Lower leg skin (tissue), 4 donors: Measurements from ENCODE around the gene MCMBP. TPM values are rescaled to one million over a fixed set of nuclear protein-coding genes. Genes with fewer than 3 reads are reported as not detected.

ENCODE experiments used
- DNase-seq, 2 donors: peaks; one replicate each; pipeline ENCODE4 v3.0.0-alpha.2; 2019; ENCODE audit warnings: low spot score in 2 of 2
- H3K4me3 ChIP-seq: fragments of 200-600 bp; sonication (generic); 2 replicates; pipeline ENCODE4 v1.5.1; 2017; ENCODE audit warnings: mild to moderate bottlenecking, low read depth; ENCODE audit not compliant: poor library complexity, severe bottlenecking
- POLR2A ChIP-seq, 2 donors: fragments of 450-650 bp; IDR thresholded peaks; one replicate each; pipeline ENCODE4 v1.6.1; 2016 to 2017; ENCODE audit warnings: antibody characterized with exemption in 2 of 2, mild to moderate bottlenecking in 1 of 2, moderate library complexity in 1 of 2
- WGBS, 2 donors: methylation state at CpG; one replicate each; pipeline ENCODE4 v1.1.5; 2018; 5-methylcytosine and 5-hydroxymethylcytosine counted together
- intact Hi-C: fragments of 100-400 bp; cut with DNase I; formaldehyde crosslinking; loops from one replicate; pipeline ENCODE4 v1.15.0; 2023; ENCODE audit warnings: low total_unique reads
- total RNA-seq, 4 donors: library from RNA; depleted of rRNA; stranded (reverse); fragments of >200 nt; gene quantifications; one replicate each; pipeline ENCODE4 v1.1.0, GENCODE V29; 2016
- TF ChIP-seq, protein P1 (sequence below), 3 donors: fragments of 450-650 bp; IDR thresholded peaks; one replicate each; pipeline ENCODE4 v1.5.1; 2016; ENCODE audit warnings: antibody characterized with exemption in 3 of 3, mild to moderate bottlenecking in 3 of 3, moderate library complexity in 2 of 3

MCMBP gene
- total RNA-seq, 4 donors from 2014 or later: 48.6 to 62.5 (median 52.0) TPM

DNA sequence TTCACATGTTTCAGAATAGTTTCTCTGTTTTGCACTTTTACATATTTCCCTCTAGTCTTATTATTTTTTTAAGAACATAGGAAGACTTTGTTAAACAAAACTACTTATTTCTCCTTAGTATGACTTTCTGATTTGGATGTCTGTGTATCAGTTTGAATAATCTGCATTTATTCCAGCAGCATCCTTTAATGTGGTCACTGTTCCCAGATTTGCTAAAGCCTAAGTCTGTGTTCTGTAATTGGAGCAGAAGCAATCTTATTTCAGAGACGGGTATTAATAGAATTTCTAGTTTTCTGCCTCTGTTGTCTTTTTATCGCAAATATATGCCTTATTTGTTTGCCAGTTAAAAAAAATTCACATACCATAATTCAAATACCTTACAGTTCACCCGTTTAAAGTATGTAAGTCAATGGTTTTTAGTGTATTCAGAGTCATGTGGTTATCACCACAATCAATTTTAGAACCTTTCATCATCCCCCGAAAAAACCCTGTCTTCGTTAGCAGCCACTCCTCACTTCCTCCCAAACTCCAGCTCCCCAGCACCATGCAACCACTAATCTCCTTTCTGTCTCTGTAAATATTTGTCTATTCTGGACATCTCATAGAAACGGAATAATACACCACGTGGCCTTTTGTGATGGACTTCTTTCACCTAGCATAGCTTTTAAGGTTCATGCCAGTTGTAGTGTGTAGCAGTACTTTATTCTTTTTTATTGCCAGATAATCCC lies 88.1 kb downstream of the MCMBP start:
- intact Hi-C loops: no loop called here
- DNase-seq: no peak
- 75 to 80% methylated on average over 7 of the region's 7 CpGs for WGBS, 2 donors
- no peak overlapping the region for H3K4me3 ChIP-seq
- no peak for TF ChIP-seq POLR2A (IDR thresholded peaks at IDR 0.05)
- TF ChIP-seq, protein P1, sequence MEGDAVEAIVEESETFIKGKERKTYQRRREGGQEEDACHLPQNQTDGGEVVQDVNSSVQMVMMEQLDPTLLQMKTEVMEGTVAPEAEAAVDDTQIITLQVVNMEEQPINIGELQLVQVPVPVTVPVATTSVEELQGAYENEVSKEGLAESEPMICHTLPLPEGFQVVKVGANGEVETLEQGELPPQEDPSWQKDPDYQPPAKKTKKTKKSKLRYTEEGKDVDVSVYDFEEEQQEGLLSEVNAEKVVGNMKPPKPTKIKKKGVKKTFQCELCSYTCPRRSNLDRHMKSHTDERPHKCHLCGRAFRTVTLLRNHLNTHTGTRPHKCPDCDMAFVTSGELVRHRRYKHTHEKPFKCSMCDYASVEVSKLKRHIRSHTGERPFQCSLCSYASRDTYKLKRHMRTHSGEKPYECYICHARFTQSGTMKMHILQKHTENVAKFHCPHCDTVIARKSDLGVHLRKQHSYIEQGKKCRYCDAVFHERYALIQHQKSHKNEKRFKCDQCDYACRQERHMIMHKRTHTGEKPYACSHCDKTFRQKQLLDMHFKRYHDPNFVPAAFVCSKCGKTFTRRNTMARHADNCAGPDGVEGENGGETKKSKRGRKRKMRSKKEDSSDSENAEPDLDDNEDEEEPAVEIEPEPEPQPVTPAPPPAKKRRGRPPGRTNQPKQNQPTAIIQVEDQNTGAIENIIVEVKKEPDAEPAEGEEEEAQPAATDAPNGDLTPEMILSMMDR (IDR thresholded peaks at IDR 0.05): no peak

DNA sequence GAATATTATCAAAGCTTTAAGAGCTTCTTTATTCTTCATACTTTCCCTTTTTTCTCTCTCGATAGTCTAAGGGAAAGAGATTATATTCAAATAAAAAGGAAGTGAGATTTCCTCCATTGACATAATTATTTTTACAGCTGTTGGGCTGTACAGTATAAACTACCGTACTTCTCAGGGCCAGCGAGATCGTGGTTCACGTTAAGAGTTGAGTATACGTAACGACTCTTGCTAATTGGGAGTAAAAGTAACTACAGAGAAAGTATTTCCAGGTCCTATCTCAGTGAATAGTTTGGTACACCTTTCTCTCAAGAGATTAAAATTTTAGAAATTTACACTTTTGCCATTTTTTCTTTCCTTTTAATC lies 89.0 kb downstream of the MCMBP start:
- no peak for DNase-seq
- intact Hi-C loops: no loop called here
- TF ChIP-seq POLR2A (IDR thresholded peaks at IDR 0.05): no peak
- TF ChIP-seq, protein P1 (IDR thresholded peaks at IDR 0.05): no peak
- WGBS, 2 donors: 75% methylated on average over 7 of the region's 7 CpGs
- H3K4me3 ChIP-seq: no peak overlapping the region

DNA sequence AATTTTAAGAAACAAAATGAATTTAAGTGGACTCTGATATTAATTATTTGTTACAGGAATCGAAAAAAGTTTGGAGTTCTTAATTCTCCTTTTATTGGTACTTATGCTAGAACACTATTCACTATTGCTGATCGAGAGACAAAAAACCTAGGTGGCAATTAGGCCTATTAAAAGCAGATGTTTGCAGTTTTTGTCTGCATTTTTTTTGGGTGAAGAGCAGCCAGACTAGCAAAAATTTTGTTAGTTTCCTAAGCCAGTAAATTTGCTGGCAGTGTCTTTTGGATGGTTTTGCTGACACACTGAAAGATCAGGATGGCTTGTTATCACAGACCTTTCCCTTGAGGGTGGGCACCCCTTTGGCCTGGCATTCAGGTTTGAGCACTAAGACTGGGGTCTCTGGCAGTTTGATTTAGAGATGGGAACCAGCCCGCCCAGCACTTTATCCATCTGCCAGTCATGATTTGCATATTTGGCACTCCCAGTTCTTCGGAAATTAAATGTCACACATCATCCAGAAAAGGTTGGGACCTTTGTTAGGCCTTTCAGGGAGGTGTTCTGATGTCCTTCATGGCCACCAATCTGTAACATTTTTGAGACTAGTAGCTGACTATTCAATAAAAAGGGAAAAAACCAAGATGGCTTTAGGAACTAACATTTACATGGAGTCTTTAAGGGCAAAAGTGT lies 89.5 kb downstream of the MCMBP start:
- TF ChIP-seq, protein P1 (IDR thresholded peaks at IDR 0.05): no peak
- no peak for TF ChIP-seq POLR2A (IDR thresholded peaks at IDR 0.05)
- no peak overlapping the region for H3K4me3 ChIP-seq
- DNase-seq: no peak
- intact Hi-C loops: no loop called here
- WGBS, 2 donors: 75% methylated on average over 4 of the region's 4 CpGs

DNA sequence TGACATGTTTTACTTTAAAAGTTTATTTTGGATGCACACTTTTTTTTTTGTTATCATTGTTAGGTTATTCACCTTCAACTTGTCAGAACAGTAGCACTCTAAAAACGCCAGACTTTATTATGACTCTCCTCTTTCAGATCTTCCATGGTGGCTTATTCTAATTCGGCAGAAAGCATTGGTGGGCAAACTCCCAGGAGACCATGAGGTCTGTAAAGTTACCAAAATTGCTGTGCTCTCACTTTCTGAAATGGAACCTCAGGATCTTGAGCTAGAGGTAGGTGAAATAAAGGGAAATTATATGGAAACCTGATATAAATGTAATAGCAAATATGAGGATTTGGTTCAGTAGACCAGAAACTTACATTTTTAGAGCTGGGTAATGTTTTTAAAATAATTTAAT lies 91.1 kb downstream of the MCMBP start:
- 89% methylated on average over 2 of the region's 2 CpGs for WGBS, 2 donors
- DNase-seq: no peak
- H3K4me3 ChIP-seq: no peak overlapping the region
- TF ChIP-seq POLR2A (IDR thresholded peaks at IDR 0.05): no peak
- TF ChIP-seq, protein P1 (IDR thresholded peaks at IDR 0.05): no peak
- intact Hi-C loops: no loop called here

DNA sequence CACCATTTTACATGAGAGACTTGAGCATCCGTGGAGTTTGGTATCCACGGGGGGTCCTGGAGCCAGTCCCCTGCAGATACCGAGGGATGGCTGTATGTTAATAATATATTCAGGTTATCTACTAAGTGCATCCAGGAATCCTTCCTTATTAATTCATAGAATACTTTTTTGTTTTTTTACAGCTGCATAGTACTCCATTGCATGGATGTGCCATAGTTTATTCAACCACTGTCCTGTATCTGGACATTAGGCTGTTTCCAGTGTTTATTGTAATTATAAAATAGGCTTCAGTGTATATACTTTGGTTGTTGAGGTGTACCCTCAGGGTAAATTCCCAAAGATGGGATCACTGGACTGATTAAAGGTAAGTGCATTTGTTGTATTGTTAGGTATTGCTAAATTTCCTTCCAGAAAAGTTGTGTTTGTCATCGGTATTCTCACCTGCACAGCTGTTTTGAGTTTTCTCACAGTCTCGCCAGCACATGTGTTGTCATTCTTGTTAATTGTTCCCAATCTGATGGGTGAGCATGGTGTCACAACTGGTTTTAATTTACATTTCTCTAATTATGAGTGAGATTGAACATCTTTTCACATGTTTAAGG lies 91.7 kb downstream of the MCMBP start:
- 90 to 93% methylated on average over 5 of the region's 5 CpGs for WGBS, 2 donors
- DNase-seq: no peak
- TF ChIP-seq POLR2A (IDR thresholded peaks at IDR 0.05): no peak
- TF ChIP-seq, protein P1 (IDR thresholded peaks at IDR 0.05): no peak
- intact Hi-C loops: no loop called here
- H3K4me3 ChIP-seq: no peak overlapping the region

Other genes starting within 250 kb of the MCMBP start
- gene BAG3, start 221.5 kb downstream of the MCMBP start, total RNA-seq: 10 to 100 TPM; 55.5 to 87.8 (median 77.9) TPM
- gene INPP5F, start 146.8 kb downstream of the MCMBP start, total RNA-seq: 10 to 100 TPM; 13.8 to 17.1 (median 15.0) TPM
- 10 to 100 TPM; 19.7 to 41.1 (median 22.9) TPM for gene SEC23IP, start 19.9 kb upstream of the MCMBP start, total RNA-seq